Karpas-422 (cell line): ENCODE data around the gene MTHFD1L. TPM values are rescaled to one million over a fixed set of nuclear protein-coding genes. Genes with fewer than 3 reads are reported as not detected.

Experiments
- DNase-seq: peaks from one replicate; pipeline ENCODE4 v3.0.0-alpha.2; 2015
- H2AFZ ChIP-seq: fragments of 200-600 bp; sonication (generic); 2 replicates; pipeline ENCODE4 v1.6.1; 2014; ENCODE audit warnings: antibody characterized with exemption, low read length, mixed read lengths
- H3K27ac ChIP-seq: fragments of 200-600 bp; sonication (generic); 2 replicates; pipeline ENCODE4 v1.5.1; 2014; ENCODE audit warnings: mild to moderate bottlenecking, low read length, moderate library complexity
- H3K27me3 ChIP-seq: fragments of 200-600 bp; sonication (generic); 2 replicates; pipeline ENCODE4 v1.6.1; 2014; ENCODE audit warnings: low read length, mixed read lengths
- H3K36me3 ChIP-seq: fragments of 200-600 bp; sonication (generic); 2 replicates; pipeline ENCODE4 v1.6.1; 2014; ENCODE audit warnings: low read length, mixed read lengths; ENCODE audit not compliant: insufficient read depth
- H3K4me1 ChIP-seq: fragments of 200-600 bp; sonication (generic); 2 replicates; pipeline ENCODE4 v1.6.1; 2014; ENCODE audit warnings: mild to moderate bottlenecking, low read length, mixed read lengths
- H3K4me2 ChIP-seq: fragments of 200-600 bp; sonication (generic); 2 replicates; pipeline ENCODE4 v1.6.1; 2014; ENCODE audit warnings: low read length, low read depth, mild to moderate bottlenecking; ENCODE audit not compliant: poor library complexity, severe bottlenecking
- H3K4me3 ChIP-seq: fragments of 200-600 bp; sonication (generic); 2 replicates; pipeline ENCODE4 v1.5.1; 2014; ENCODE audit warnings: mild to moderate bottlenecking, antibody characterized with exemption, low read length, mixed read lengths
- H3K79me2 ChIP-seq: fragments of 200-600 bp; sonication (generic); 2 replicates; pipeline ENCODE4 v1.6.1; 2014; ENCODE audit warnings: mild to moderate bottlenecking, low read length, mixed read lengths
- H3K9ac ChIP-seq: fragments of 200-600 bp; sonication (generic); 2 replicates; pipeline ENCODE4 v1.6.0; 2014; ENCODE audit warnings: low read length
- H3K9me2 ChIP-seq: fragments of 200-600 bp; sonication (generic), shearing (Covaris generic); replicated peaks from 2 replicates; pipeline ENCODE4 v1.6.0; 2014; ENCODE audit warnings: mild to moderate bottlenecking, low read length, moderate library complexity; ENCODE audit not compliant: insufficient read depth
- H3K9me3 ChIP-seq: fragments of 300-700, 200-600 bp; sonication (generic); 2 replicates; pipeline ENCODE4 v1.6.1; 2014; ENCODE audit warnings: low read length, mixed read lengths
- H4K20me1 ChIP-seq: fragments of 200-600 bp; sonication (generic); 2 replicates; pipeline ENCODE4 v1.6.1; 2014; ENCODE audit warnings: mild to moderate bottlenecking, antibody characterized with exemption, low read length, low read depth; ENCODE audit not compliant: insufficient read depth
- total RNA-seq: library from RNA; depleted of rRNA; stranded (reverse); fragments of >200 nt; shearing (Covaris generic); gene quantifications from 2 replicates; pipeline ENCODE4 v1.2.3, GENCODE V29; 2014; ENCODE audit warnings: low replicate concordance

MTHFD1L gene
- total RNA-seq, 1 experiment from 2014 or later: 60.7 TPM

- no peak overlapping the region for H3K4me3 ChIP-seq
- H3K36me3 ChIP-seq: peaks cover 46% of the 10 kb centered on the region
- no peaks in the 10 kb centered on the region for H3K9me3 ChIP-seq
- H3K4me1 ChIP-seq: no peaks in the 10 kb centered on the region
- H3K4me2 ChIP-seq: no peak overlapping the region
- H3K27me3 ChIP-seq: no peaks in the 10 kb centered on the region
- H4K20me1 ChIP-seq: no peaks in the 10 kb centered on the region
- no peak overlapping the region for H2AFZ ChIP-seq
- no peak for DNase-seq
- no peak overlapping the region for H3K27ac ChIP-seq
- H3K9me2 ChIP-seq: no peaks in the 10 kb centered on the region
- no peak overlapping the region for H3K9ac ChIP-seq
- H3K79me2 ChIP-seq: peaks cover 37% of the 10 kb centered on the region
Observed at GRCh38 chr6:150908901-150909300, 43.4 kb downstream of the MTHFD1L start.

- DNase-seq: no peak
- no peaks in the 10 kb centered on the region for H4K20me1 ChIP-seq
- peaks cover 29% of the 10 kb centered on the region for H3K79me2 ChIP-seq
- H3K27ac ChIP-seq: no peak overlapping the region
- H3K9me3 ChIP-seq: no peaks in the 10 kb centered on the region
- H3K36me3 ChIP-seq: peaks cover 39% of the 10 kb centered on the region
- no peaks in the 10 kb centered on the region for H3K4me1 ChIP-seq
- no peak overlapping the region for H3K4me3 ChIP-seq
- no peak overlapping the region for H3K4me2 ChIP-seq
- H2AFZ ChIP-seq: no peak overlapping the region
- H3K27me3 ChIP-seq: no peaks in the 10 kb centered on the region
- no peak overlapping the region for H3K9ac ChIP-seq
- no peaks in the 10 kb centered on the region for H3K9me2 ChIP-seq
Observed at GRCh38 chr6:150910561-150910960, 45.1 kb downstream of the MTHFD1L start.

GRCh38 chr6:150914372-150914771 is 48.9 kb downstream of the MTHFD1L start:
- H3K4me2 ChIP-seq: no peak overlapping the region
- no peaks in the 10 kb centered on the region for H3K4me1 ChIP-seq
- H3K27ac ChIP-seq: no peak overlapping the region
- no peak overlapping the region for H3K9ac ChIP-seq
- H3K27me3 ChIP-seq: no peaks in the 10 kb centered on the region
- no peaks in the 10 kb centered on the region for H3K9me3 ChIP-seq
- no peaks in the 10 kb centered on the region for H3K9me2 ChIP-seq
- H4K20me1 ChIP-seq: no peaks in the 10 kb centered on the region
- H3K36me3 ChIP-seq: peaks cover 25% of the 10 kb centered on the region
- no peak overlapping the region for H2AFZ ChIP-seq
- no peak for DNase-seq
- no peak overlapping the region for H3K4me3 ChIP-seq
- peaks cover 13% of the 10 kb centered on the region; the same call in 1 of the 2 replicates for H3K79me2 ChIP-seq

DNA sequence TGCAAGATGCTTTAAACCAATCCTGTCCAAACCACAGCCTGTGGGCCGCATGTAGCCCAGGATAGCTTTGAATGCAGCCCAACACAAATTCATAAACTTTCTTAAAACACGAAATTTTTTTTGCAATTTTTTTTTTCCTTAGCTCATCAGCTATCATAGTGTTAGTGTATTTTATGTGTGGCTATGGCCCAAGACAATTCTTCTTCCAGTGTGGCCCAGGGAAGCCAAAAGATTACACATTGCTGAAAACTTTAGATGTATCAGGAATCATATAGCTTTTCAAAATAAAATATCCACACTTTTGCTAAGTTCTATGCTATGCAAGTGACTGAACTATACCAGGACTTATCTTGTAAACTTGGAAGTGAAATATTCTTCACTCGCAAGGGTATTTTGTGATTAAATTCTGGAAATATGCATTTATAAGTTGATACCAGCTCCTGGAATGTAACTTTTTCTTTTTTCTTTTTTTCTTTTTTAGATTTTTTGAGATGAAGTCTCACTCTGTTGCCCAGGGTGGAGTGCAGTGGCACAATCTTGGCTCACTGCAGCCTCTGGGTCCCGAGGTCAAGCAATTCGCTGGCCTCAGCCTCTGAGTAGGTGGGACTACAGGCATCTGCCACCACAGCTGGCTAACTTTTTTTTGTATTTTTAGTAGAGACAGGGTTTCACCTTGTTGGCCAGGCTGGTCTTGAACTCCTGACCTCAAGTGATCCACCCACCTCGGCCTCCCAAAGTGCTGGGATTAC is 49.8 kb downstream of the MTHFD1L start:
- Histone ChIP-seq H3K27ac (no peak overlapping the region), H3K4me3 (no peak overlapping the region), H2AFZ (no peak overlapping the region), H3K27me3 (no peaks in the 10 kb centered on the region), H3K79me2 (peaks cover 10% of the 10 kb centered on the region; the same call in 1 of the 2 replicates), H3K36me3 (peaks cover 30% of the 10 kb centered on the region), H4K20me1 (no peaks in the 10 kb centered on the region), H3K9me2 (no peaks in the 10 kb centered on the region), H3K9me3 (no peaks in the 10 kb centered on the region), H3K4me1 (no peaks in the 10 kb centered on the region), H3K4me2 (no peak overlapping the region), H3K9ac (no peak overlapping the region)
- DNase-seq: no peak

- Histone ChIP-seq H4K20me1 (no peaks in the 10 kb centered on the region), H3K9me2 (no peaks in the 10 kb centered on the region), H3K27ac (no peak overlapping the region), H3K36me3 (peaks cover 25% of the 10 kb centered on the region), H3K4me2 (no peak overlapping the region), H3K27me3 (no peaks in the 10 kb centered on the region), H3K79me2 (peaks cover 10% of the 10 kb centered on the region; the same call in 1 of the 2 replicates), H2AFZ (no peak overlapping the region), H3K9me3 (no peaks in the 10 kb centered on the region), H3K4me3 (no peak overlapping the region), H3K9ac (no peak overlapping the region), H3K4me1 (no peaks in the 10 kb centered on the region)
- DNase-seq: no peak
Observed at GRCh38 chr6:150915880-150916265, 50.4 kb downstream of the MTHFD1L start.

DNA sequence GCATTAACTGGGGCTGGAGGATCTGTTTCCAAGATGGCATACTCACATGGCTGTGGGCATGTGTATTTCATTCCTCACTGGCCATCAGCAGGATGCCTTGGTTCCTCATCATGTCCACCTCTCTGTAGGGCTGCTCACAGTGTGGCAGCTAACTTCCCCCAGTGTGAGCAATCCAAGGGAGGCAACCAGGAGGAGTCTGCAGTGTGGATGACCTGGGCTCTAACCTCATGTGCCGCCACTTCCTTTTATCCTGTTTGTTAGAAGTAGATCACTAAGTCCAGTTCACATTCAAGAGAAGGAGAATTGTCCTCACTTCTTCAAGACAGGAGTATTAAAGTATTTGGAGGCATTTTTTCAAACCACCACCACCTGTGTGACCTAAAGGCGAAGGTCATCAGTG is 54.4 kb downstream of the MTHFD1L start:
- H3K4me3 ChIP-seq: no peak overlapping the region
- no peaks in the 10 kb centered on the region for H3K9me2 ChIP-seq
- no peaks in the 10 kb centered on the region for H3K4me1 ChIP-seq

DNA sequence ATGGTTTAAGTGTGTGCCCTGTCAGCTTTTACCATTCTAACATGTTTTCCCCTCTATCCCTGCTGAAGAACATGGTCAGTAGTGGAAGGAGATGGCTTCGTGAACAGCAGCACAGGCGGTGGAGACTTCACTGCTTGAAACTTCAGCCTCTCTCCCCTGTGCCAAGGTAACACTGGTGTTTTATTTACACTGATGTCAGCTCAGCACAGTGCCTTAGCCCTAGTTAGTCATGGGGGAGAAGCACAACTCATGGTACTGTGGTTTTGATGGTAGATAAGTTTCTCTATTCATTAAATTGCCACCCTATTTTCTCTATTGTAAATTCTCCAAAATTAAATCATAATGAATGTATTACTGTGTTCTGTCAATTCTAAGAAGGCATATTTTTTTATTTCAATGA is 56.6 kb downstream of the MTHFD1L start:
- DNase-seq: no peak
- Histone ChIP-seq H3K27me3 (no peaks in the 10 kb centered on the region), H3K4me2 (no peak overlapping the region), H3K36me3 (peaks cover 36% of the 10 kb centered on the region; the same call in 1 of the 2 replicates), H3K79me2 (0 out of 2 replicates have a peak, but pooled peaks cover 4% of the 10 kb centered on the region), H4K20me1 (no peaks in the 10 kb centered on the region), H3K4me1 (no peaks in the 10 kb centered on the region), H3K4me3 (no peak overlapping the region), H3K9me3 (no peaks in the 10 kb centered on the region), H3K9me2 (no peaks in the 10 kb centered on the region), H2AFZ (no peak overlapping the region), H3K9ac (no peak overlapping the region), H3K27ac (no peak overlapping the region)

More for the DNA sequence above, 54.4 kb downstream of the MTHFD1L start:
- Histone ChIP-seq H4K20me1 (no peaks in the 10 kb centered on the region), H3K27ac (no peak overlapping the region), H3K9ac (no peak overlapping the region), H3K4me2 (no peak overlapping the region), H3K27me3 (no peaks in the 10 kb centered on the region), H3K79me2 (peaks cover 5% of the 10 kb centered on the region; the same call in 1 of the 2 replicates), H3K9me3 (no peaks in the 10 kb centered on the region), H2AFZ (no peak overlapping the region), H3K36me3 (peaks cover 29% of the 10 kb centered on the region; the same call in 1 of the 2 replicates)
- DNase-seq: no peak

- Histone ChIP-seq H3K9ac (no peak overlapping the region), H3K4me1 (no peaks in the 10 kb centered on the region), H3K36me3 (peaks cover 36% of the 10 kb centered on the region; the same call in 1 of the 2 replicates)
Observed at GRCh38 chr6:150924808-150925589, 59.5 kb downstream of the MTHFD1L start.

More at GRCh38 chr6:150924808-150925589, 59.5 kb downstream of the MTHFD1L start:
- Histone ChIP-seq H3K4me3 (no peak overlapping the region), H3K27ac (no peak overlapping the region), H4K20me1 (no peaks in the 10 kb centered on the region), H3K27me3 (no peaks in the 10 kb centered on the region), H3K4me2 (no peak overlapping the region), H3K9me2 (no peaks in the 10 kb centered on the region), H3K79me2 (0 out of 2 replicates have a peak, but pooled peaks cover 6% of the 10 kb centered on the region), H3K9me3 (no peaks in the 10 kb centered on the region), H2AFZ (no peak overlapping the region)
- no peak for DNase-seq
